Measurements from ENCODE around the gene NKAIN4. TPM values are rescaled to one million over a fixed set of nuclear protein-coding genes. Genes with fewer than 3 reads are reported as not detected.

Gene NKAIN4
- total RNA-seq, 2 experiments from 2014 or later = not detected

- POLR2A ChIA-PET = no interaction called here
- H2AFZ ChIP-seq (ENCODE audit: low read length) = no peak overlapping the region
- intact Hi-C loops (cut with micrococcal nuclease; ENCODE audit: unreplicated experiment) = no loop called here
- no TSS peak for BruUV-seq (replicated peaks)
- no peaks in the 10 kb centered on the region for H4K20me1 ChIP-seq (ENCODE audit: insufficient read depth, low read length)
- no peak overlapping the region for H3K4me2 ChIP-seq (ENCODE audit: low read length)
- H3K4me3 ChIP-seq (ENCODE audit: low read depth, low read length, poor library complexity, severe bottlenecking) = no peak overlapping the region
- no peaks in the 10 kb centered on the region for H3K36me3 ChIP-seq (ENCODE audit: insufficient read depth, low read length)
- no peaks in the 10 kb centered on the region for H3K9me3 ChIP-seq (ENCODE audit: low read length)
- H3K79me2 ChIP-seq (ENCODE audit: insufficient read depth, low read depth, low read length) = no peaks in the 10 kb centered on the region
- TF ChIP-seq CTCF (conservative IDR thresholded peaks at IDR 0.05; ENCODE audit: low read length) = no peak
- no peaks in the 10 kb centered on the region for H3K9me2 ChIP-seq (ENCODE audit: insufficient read depth, low read length)
- no peaks in the 10 kb centered on the region for H3K4me1 ChIP-seq (ENCODE audit: insufficient read depth, low read length, poor library complexity, severe bottlenecking)
- DNase-seq (ENCODE audit: low spot score) = no peak
- H3K27ac ChIP-seq (ENCODE audit: low read depth, low read length, poor library complexity, severe bottlenecking) = no peak overlapping the region
- CTCF ChIA-PET (ENCODE audit: unreplicated experiment) = no interaction called here
These were observed 10.3 kb upstream of the NKAIN4 start for GRCh38 chr20:63264519-63264918.

- H2AFZ ChIP-seq (ENCODE audit: low read length) = no peak overlapping the region
- BruUV-seq (replicated peaks) = no TSS peak
- TF ChIP-seq CTCF (conservative IDR thresholded peaks at IDR 0.05; ENCODE audit: low read length) = no peak
- no peak for TF ChIP-seq EZH2phosphoT487 (IDR thresholded peaks at IDR 0.05; ENCODE audit: borderline replicate concordance, low read depth, low read length)
- no peaks in the 10 kb centered on the region for H3K4me1 ChIP-seq (ENCODE audit: insufficient read depth, low read length, poor library complexity, severe bottlenecking)
- ChIA-PET POLR2A (no interaction called here), CTCF (ENCODE audit: unreplicated experiment) (no interaction called here)
- H3K9me2 ChIP-seq (ENCODE audit: insufficient read depth, low read length) = no peaks in the 10 kb centered on the region
- intact Hi-C loops (cut with micrococcal nuclease; ENCODE audit: unreplicated experiment) = no loop called here
- H3K9me3 ChIP-seq (ENCODE audit: low read length) = no peaks in the 10 kb centered on the region
- H4K20me1 ChIP-seq (ENCODE audit: insufficient read depth, low read length) = no peaks in the 10 kb centered on the region
- no peak for DNase-seq (ENCODE audit: low spot score)
- H3K27ac ChIP-seq (ENCODE audit: low read depth, low read length, poor library complexity, severe bottlenecking) = no peak overlapping the region
- no peak overlapping the region for H3K4me3 ChIP-seq (ENCODE audit: low read depth, low read length, poor library complexity, severe bottlenecking)
- H3K36me3 ChIP-seq (ENCODE audit: insufficient read depth, low read length) = no peaks in the 10 kb centered on the region
- no peak overlapping the region for H3K4me2 ChIP-seq (ENCODE audit: low read length)
- H3K79me2 ChIP-seq (ENCODE audit: insufficient read depth, low read depth, low read length) = no peaks in the 10 kb centered on the region
These were observed 9.7 kb upstream of the NKAIN4 start for GRCh38 chr20:63264000-63264399.

GRCh38 chr20:63262836-63263235 is 8.6 kb upstream of the NKAIN4 start:
- H2AFZ ChIP-seq (ENCODE audit: low read length) = no peak overlapping the region
- no peak for DNase-seq (ENCODE audit: low spot score)
- no TSS peak for BruUV-seq (replicated peaks)
- H3K9me3 ChIP-seq (ENCODE audit: low read length) = no peaks in the 10 kb centered on the region
- H3K4me2 ChIP-seq (ENCODE audit: low read length) = no peak overlapping the region
- no peaks in the 10 kb centered on the region for H3K4me1 ChIP-seq (ENCODE audit: insufficient read depth, low read length, poor library complexity, severe bottlenecking)
- TF ChIP-seq EZH2phosphoT487 (IDR thresholded peaks at IDR 0.05; ENCODE audit: borderline replicate concordance, low read depth, low read length) (no peak), CTCF (conservative IDR thresholded peaks at IDR 0.05; ENCODE audit: low read length) (no peak)
- no peaks in the 10 kb centered on the region for H3K79me2 ChIP-seq (ENCODE audit: insufficient read depth, low read depth, low read length)
- H4K20me1 ChIP-seq (ENCODE audit: insufficient read depth, low read length) = no peaks in the 10 kb centered on the region
- H3K36me3 ChIP-seq (ENCODE audit: insufficient read depth, low read length) = no peaks in the 10 kb centered on the region
- no peak overlapping the region for H3K4me3 ChIP-seq (ENCODE audit: low read depth, low read length, poor library complexity, severe bottlenecking)
- ChIA-PET CTCF (ENCODE audit: unreplicated experiment) (no interaction called here), POLR2A (no interaction called here)
- intact Hi-C loops (cut with micrococcal nuclease; ENCODE audit: unreplicated experiment) = no loop called here
- no peak overlapping the region for H3K27ac ChIP-seq (ENCODE audit: low read depth, low read length, poor library complexity, severe bottlenecking)
- no peaks in the 10 kb centered on the region for H3K9me2 ChIP-seq (ENCODE audit: insufficient read depth, low read length)

Measured in OCI-LY7 (cell line).